ENCODE data around the gene VPS11. TPM values are rescaled to one million over a fixed set of nuclear protein-coding genes. Genes with fewer than 3 reads are reported as not detected.

Gene VPS11
- total RNA-seq, 1 experiment from 2014 or later: 20.2 TPM

DNA sequence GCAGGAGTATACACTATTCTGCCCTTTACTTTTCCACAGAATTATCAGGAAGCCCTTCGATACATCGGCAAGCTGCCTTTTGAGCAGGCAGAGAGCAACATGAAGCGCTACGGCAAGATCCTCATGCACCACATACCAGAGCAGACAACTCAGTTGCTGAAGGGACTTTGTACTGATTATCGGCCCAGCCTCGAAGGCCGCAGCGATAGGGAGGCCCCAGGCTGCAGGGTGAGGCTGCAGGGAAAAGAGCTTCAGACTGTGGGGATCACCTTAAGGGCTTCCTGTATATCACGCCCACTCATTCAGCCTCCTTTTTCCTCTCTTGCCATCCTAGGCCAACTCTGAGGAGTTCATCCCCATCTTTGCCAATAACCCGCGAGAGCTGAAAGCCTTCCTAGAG, 10.2 kb downstream of the VPS11 start (continued):
- TF ChIP-seq, protein P1, sequence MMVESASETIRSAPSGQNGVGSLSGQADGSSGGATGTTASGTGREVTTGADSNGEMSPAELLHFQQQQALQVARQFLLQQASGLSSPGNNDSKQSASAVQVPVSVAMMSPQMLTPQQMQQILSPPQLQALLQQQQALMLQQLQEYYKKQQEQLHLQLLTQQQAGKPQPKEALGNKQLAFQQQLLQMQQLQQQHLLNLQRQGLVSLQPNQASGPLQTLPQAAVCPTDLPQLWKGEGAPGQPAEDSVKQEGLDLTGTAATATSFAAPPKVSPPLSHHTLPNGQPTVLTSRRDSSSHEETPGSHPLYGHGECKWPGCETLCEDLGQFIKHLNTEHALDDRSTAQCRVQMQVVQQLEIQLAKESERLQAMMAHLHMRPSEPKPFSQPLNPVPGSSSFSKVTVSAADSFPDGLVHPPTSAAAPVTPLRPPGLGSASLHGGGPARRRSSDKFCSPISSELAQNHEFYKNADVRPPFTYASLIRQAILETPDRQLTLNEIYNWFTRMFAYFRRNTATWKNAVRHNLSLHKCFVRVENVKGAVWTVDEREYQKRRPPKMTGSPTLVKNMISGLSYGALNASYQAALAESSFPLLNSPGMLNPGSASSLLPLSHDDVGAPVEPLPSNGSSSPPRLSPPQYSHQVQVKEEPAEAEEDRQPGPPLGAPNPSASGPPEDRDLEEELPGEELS (CRISPR knock-in tag; IDR thresholded peaks at IDR 0.05): no peak
- TF ChIP-seq, protein P2, sequence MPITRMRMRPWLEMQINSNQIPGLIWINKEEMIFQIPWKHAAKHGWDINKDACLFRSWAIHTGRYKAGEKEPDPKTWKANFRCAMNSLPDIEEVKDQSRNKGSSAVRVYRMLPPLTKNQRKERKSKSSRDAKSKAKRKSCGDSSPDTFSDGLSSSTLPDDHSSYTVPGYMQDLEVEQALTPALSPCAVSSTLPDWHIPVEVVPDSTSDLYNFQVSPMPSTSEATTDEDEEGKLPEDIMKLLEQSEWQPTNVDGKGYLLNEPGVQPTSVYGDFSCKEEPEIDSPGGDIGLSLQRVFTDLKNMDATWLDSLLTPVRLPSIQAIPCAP (CRISPR knock-in tag; IDR thresholded peaks at IDR 0.05): no peak
- TF ChIP-seq SMAD4 (CRISPR knock-in tag; IDR thresholded peaks at IDR 0.05): no peak
- TF ChIP-seq, protein P3, sequence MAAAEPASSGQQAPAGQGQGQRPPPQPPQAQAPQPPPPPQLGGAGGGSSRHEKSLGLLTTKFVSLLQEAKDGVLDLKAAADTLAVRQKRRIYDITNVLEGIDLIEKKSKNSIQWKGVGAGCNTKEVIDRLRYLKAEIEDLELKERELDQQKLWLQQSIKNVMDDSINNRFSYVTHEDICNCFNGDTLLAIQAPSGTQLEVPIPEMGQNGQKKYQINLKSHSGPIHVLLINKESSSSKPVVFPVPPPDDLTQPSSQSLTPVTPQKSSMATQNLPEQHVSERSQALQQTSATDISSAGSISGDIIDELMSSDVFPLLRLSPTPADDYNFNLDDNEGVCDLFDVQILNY (CRISPR knock-in tag; IDR thresholded peaks at IDR 0.05): no peak
- TF ChIP-seq NR1H2 (CRISPR knock-in tag; IDR thresholded peaks at IDR 0.05): no peak
- TF ChIP-seq NFYB (CRISPR knock-in tag; conservative IDR thresholded peaks at IDR 0.05; ENCODE audit: low read depth): no peak
- TF ChIP-seq TP53 (CRISPR knock-in tag; IDR thresholded peaks at IDR 0.05): no peak

DNA sequence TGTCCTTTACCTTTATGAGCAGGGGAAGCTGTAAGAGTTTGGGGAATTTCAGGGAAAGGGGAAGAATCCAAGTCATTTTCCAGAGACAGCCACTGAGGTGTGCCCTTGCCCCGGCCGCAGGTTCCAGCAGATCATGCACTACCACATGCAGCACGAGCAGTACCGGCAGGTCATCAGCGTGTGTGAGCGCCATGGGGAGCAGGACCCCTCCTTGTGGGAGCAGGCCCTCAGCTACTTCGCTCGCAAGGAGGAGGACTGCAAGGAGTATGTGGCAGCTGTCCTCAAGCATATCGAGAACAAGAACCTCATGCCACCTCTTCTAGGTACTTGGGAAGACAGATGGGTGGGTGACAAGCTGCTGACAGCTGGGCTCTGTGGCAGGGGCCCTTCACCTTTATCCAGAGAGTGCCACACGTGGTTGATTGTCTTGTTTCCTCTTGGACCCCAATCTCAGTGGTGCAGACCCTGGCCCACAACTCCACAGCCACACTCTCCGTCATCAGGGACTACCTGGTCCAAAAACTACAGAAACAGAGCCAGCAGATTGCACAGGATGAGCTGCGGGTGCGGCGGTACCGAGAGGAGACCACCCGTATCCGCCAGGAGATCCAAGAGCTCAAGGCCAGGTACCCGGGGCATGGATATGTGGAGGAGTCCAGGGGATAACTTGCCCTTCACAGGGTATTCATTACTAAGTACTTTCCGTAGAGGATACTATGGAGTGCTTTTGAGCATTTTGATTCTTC, 11.2 kb downstream of the VPS11 start:
- ATAC-seq (no peak), DNase-seq (ENCODE audit: low spot score) (no peak)
- CTCF ChIA-PET: interaction anchor here (0.9 kb wide), 1 partner anchor 259 kb away, joined by 3 read pairs; no protein-coding TSS in a partner anchor
- Mint-ChIP-seq H3K27me3 (ENCODE audit: low read depth) (no peaks in the 10 kb centered on the region), H3K36me3 (peaks cover 40% of the 10 kb centered on the region), H3K9me3 (no peaks in the 10 kb centered on the region), H3K27ac (no peak overlapping the region), H3K4me1 (no peaks in the 10 kb centered on the region), H3K4me3 (no peak overlapping the region)
- POLR2A ChIA-PET: no interaction called here
- no peak for TF ChIP-seq ZNF423 (CRISPR knock-in tag; IDR thresholded peaks at IDR 0.05)
- no peak for TF ChIP-seq TP53 (CRISPR knock-in tag; IDR thresholded peaks at IDR 0.05)
- no peak for TF ChIP-seq GABPB1 (CRISPR knock-in tag; IDR thresholded peaks at IDR 0.05)
- no peak for TF ChIP-seq ATF1 (CRISPR knock-in tag; IDR thresholded peaks at IDR 0.05)
- TF ChIP-seq NR2C2 (CRISPR knock-in tag; IDR thresholded peaks at IDR 0.05): no peak
- no peak for TF ChIP-seq NFE2L1 (CRISPR knock-in tag; IDR thresholded peaks at IDR 0.05)
- TF ChIP-seq, protein P4, sequence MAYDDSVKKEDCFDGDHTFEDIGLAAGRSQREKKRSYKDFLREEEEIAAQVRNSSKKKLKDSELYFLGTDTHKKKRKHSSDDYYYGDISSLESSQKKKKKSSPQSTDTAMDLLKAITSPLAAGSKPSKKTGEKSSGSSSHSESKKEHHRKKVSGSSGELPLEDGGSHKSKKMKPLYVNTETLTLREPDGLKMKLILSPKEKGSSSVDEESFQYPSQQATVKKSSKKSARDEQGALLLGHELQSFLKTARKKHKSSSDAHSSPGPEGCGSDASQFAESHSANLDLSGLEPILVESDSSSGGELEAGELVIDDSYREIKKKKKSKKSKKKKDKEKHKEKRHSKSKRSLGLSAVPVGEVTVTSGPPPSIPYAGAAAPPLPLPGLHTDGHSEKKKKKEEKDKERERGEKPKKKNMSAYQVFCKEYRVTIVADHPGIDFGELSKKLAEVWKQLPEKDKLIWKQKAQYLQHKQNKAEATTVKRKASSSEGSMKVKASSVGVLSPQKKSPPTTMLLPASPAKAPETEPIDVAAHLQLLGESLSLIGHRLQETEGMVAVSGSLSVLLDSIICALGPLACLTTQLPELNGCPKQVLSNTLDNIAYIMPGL (CRISPR knock-in tag; IDR thresholded peaks at IDR 0.05): no peak
- TF ChIP-seq ZNF396 (CRISPR knock-in tag; IDR thresholded peaks at IDR 0.05; ENCODE audit: borderline replicate concordance): no peak
- TF ChIP-seq ETV6 (CRISPR knock-in tag; IDR thresholded peaks at IDR 0.05): no peak
- TF ChIP-seq, protein P5, sequence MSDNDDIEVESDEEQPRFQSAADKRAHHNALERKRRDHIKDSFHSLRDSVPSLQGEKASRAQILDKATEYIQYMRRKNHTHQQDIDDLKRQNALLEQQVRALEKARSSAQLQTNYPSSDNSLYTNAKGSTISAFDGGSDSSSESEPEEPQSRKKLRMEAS (CRISPR knock-in tag; IDR thresholded peaks at IDR 0.05): no peak
- TF ChIP-seq TEAD1 (CRISPR knock-in tag; IDR thresholded peaks at IDR 0.05): no peak

DNA sequence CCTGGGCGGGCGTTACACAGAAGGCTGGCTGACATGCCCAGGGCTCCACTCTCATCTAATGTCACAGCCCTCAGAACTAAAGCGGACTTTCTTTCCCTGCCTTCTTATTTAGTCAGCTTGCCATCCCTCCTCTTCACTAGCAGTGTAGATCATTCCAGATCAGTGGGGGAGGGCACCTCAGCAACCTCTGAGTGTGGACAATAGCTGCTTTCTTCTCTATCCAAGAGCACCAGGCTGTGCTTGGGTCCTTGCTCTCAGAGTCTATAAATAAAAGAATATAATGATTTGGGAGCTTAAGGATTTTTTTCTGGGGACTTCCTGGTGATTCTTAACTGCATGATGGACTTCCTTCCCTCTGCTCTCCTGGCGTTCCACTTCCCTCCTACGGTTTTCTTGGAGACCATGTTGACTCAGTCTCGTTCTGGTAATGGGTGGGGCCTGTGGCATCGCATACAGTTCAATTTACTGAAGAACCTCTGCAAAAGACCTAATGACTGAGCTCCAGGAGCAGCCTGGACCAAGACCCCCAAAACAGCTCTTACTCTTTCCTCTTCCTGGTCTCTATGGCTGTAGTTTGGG, 14.2 kb downstream of the VPS11 start:
- Mint-ChIP-seq H3K27me3 (ENCODE audit: low read depth) (no peaks in the 10 kb centered on the region), H3K4me3 (no peak overlapping the region), H3K36me3 (peaks cover 37% of the 10 kb centered on the region), H3K9me3 (no peaks in the 10 kb centered on the region), H3K27ac (no peak overlapping the region), H3K4me1 (peaks cover 3% of the 10 kb centered on the region; the same call in 1 of the 2 replicates)
- ChIA-PET CTCF (interaction anchor here (1.0 to 1.3 kb wide), 2 partner anchors 14 to 26 kb away, joined by 3 read pairs; partner anchors contain the start of gene VPS11), POLR2A (no interaction called here)
- ATAC-seq (no peak), DNase-seq (ENCODE audit: low spot score) (no peak)
- TF ChIP-seq ZNF416 (CRISPR knock-in tag; IDR thresholded peaks at IDR 0.05) (no peak), NFE2L1 (CRISPR knock-in tag; IDR thresholded peaks at IDR 0.05) (no peak), ZNF263 (CRISPR knock-in tag; IDR thresholded peaks at IDR 0.05; ENCODE audit: low read depth) (no peak), NR2C2 (CRISPR knock-in tag; IDR thresholded peaks at IDR 0.05) (no peak)
- TF ChIP-seq, protein P6, sequence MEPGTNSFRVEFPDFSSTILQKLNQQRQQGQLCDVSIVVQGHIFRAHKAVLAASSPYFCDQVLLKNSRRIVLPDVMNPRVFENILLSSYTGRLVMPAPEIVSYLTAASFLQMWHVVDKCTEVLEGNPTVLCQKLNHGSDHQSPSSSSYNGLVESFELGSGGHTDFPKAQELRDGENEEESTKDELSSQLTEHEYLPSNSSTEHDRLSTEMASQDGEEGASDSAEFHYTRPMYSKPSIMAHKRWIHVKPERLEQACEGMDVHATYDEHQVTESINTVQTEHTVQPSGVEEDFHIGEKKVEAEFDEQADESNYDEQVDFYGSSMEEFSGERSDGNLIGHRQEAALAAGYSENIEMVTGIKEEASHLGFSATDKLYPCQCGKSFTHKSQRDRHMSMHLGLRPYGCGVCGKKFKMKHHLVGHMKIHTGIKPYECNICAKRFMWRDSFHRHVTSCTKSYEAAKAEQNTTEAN (CRISPR knock-in tag; IDR thresholded peaks at IDR 0.05): no peak
- TF ChIP-seq, protein P7, sequence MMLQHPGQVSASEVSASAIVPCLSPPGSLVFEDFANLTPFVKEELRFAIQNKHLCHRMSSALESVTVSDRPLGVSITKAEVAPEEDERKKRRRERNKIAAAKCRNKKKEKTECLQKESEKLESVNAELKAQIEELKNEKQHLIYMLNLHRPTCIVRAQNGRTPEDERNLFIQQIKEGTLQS (CRISPR knock-in tag; conservative IDR thresholded peaks at IDR 0.05): no peak

All from WTC11 (cell line).